Measurements from ENCODE around the gene CYB5B. TPM values are rescaled to one million over a fixed set of nuclear protein-coding genes. Genes with fewer than 3 reads are reported as not detected.

Gene CYB5B
- total RNA-seq, 2 donors from 2014 or later, result 12.0 to 54.5 TPM

GRCh38 chr16:69496376-69496775 is 72.0 kb downstream of the CYB5B start:
- H3K4me3 ChIP-seq, result no peak overlapping the region
- DNase-seq (ENCODE audit: low spot score), result no peak
- no peaks in the 10 kb centered on the region for H3K9me3 ChIP-seq

GRCh38 chr16:69496896-69497295 is 72.5 kb downstream of the CYB5B start:
- TF ChIP-seq CTCF (IDR thresholded peaks at IDR 0.05), result no peak
- DNase-seq (ENCODE audit: low spot score) (no peak), ATAC-seq (ENCODE audit: insufficient number of reproducible peaks, low FRiP score, low read depth) (no peak)
- Histone ChIP-seq H3K27me3 (replicated peaks; ENCODE audit: insufficient read depth) (no peaks in the 10 kb centered on the region), H3K4me3 (no peak overlapping the region), H3K4me1 (ENCODE audit: control insufficient read depth in 1 of 2, low read depth in 2 of 2) (no peaks in the 10 kb centered on the region), H3K27ac (no peak overlapping the region), H3K36me3 (no peaks in the 10 kb centered on the region), H3K9me3 (no peaks in the 10 kb centered on the region)

More at GRCh38 chr16:69496376-69496775, 72.0 kb downstream of the CYB5B start:
- H3K36me3 ChIP-seq, result no peaks in the 10 kb centered on the region
- no peak overlapping the region for H3K27ac ChIP-seq
- TF ChIP-seq CTCF (IDR thresholded peaks at IDR 0.05), result no peak
- no peak for ATAC-seq (ENCODE audit: insufficient number of reproducible peaks, low FRiP score, low read depth)
- no peaks in the 10 kb centered on the region for H3K4me1 ChIP-seq (ENCODE audit: control insufficient read depth in 1 of 2, low read depth in 2 of 2)
- H3K27me3 ChIP-seq (replicated peaks; ENCODE audit: insufficient read depth), result no peaks in the 10 kb centered on the region

GRCh38 chr16:69497876-69498596 is 73.6 kb downstream of the CYB5B start:
- DNase-seq (ENCODE audit: low spot score) (no peak), ATAC-seq (ENCODE audit: insufficient number of reproducible peaks, low FRiP score, low read depth) (no peak)
- H3K9me3 ChIP-seq, result no peaks in the 10 kb centered on the region
- H3K4me1 ChIP-seq (ENCODE audit: control insufficient read depth in 1 of 2, low read depth in 2 of 2), result no peaks in the 10 kb centered on the region
- H3K4me3 ChIP-seq, result no peak overlapping the region
- H3K36me3 ChIP-seq, result no peaks in the 10 kb centered on the region
- no peaks in the 10 kb centered on the region for H3K27me3 ChIP-seq (replicated peaks; ENCODE audit: insufficient read depth)
- no peak for TF ChIP-seq CTCF (IDR thresholded peaks at IDR 0.05)
- no peak overlapping the region for H3K27ac ChIP-seq

- no peak for TF ChIP-seq CTCF (IDR thresholded peaks at IDR 0.05)
- no peaks in the 10 kb centered on the region for H3K27me3 ChIP-seq (replicated peaks; ENCODE audit: insufficient read depth)
- no peaks in the 10 kb centered on the region for H3K36me3 ChIP-seq
- H3K9me3 ChIP-seq, result no peaks in the 10 kb centered on the region
- no peaks in the 10 kb centered on the region for H3K4me1 ChIP-seq (ENCODE audit: control insufficient read depth in 1 of 2, low read depth in 2 of 2)
- DNase-seq (ENCODE audit: low spot score), result no peak
- ATAC-seq (ENCODE audit: insufficient number of reproducible peaks, low FRiP score, low read depth), result no peak
- H3K27ac ChIP-seq, result no peak overlapping the region
- no peak overlapping the region for H3K4me3 ChIP-seq
These were observed 74.5 kb downstream of the CYB5B start for GRCh38 chr16:69498926-69499325.

- no peak for DNase-seq (ENCODE audit: low spot score)
- TF ChIP-seq CTCF (IDR thresholded peaks at IDR 0.05), result no peak
- no peaks in the 10 kb centered on the region for H3K4me1 ChIP-seq (ENCODE audit: control insufficient read depth in 1 of 2, low read depth in 2 of 2)
- no peaks in the 10 kb centered on the region for H3K27me3 ChIP-seq (replicated peaks; ENCODE audit: insufficient read depth)
- ATAC-seq (ENCODE audit: insufficient number of reproducible peaks, low FRiP score, low read depth), result no peak
- no peaks in the 10 kb centered on the region for H3K9me3 ChIP-seq
- H3K36me3 ChIP-seq, result no peaks in the 10 kb centered on the region
- H3K27ac ChIP-seq, result no peak overlapping the region
- H3K4me3 ChIP-seq, result no peak overlapping the region
These were observed 75.3 kb downstream of the CYB5B start for GRCh38 chr16:69499541-69500230.
